HL-60 (cell line): ENCODE results near the gene C9orf72.

ENCODE experiments used
- DNase-seq, 2 experiments: peaks; one replicate each; pipeline ENCODE4 v3.0.0-alpha.2; 2010 to 2020; ENCODE audit warnings: low read depth in 1 of 2, low spot score in 1 of 2
- H3K27ac ChIP-seq: fragments of 250-450 bp; sonication (Bioruptor Pico); replicated peaks from 2 replicates; pipeline ENCODE4 v1.5.1; 2020; ENCODE audit warnings: mild to moderate bottlenecking, moderate library complexity
- H3K27me3 ChIP-seq: fragments of 250-450 bp; sonication (Bioruptor Pico); 2 replicates; pipeline ENCODE4 v1.5.1; 2021; ENCODE audit warnings: mild to moderate bottlenecking, moderate library complexity; ENCODE audit not compliant: insufficient read depth, poor library complexity, severe bottlenecking
- H3K4me3 ChIP-seq: replicated peaks from 2 replicates; pipeline ENCODE4 v1.5.1; 2011; ENCODE audit warnings: mild to moderate bottlenecking, control low read depth, low read length; ENCODE audit not compliant: insufficient read depth
- CTCF ChIP-seq: IDR thresholded peaks from one replicate; pipeline ENCODE4 v1.5.1; 2011; ENCODE audit warnings: low read length, control low read depth, inconsistent platforms; ENCODE audit not compliant: insufficient read depth
- GABPA ChIP-seq: IDR thresholded peaks from 2 replicates; pipeline ENCODE4 v1.6.1; 2012; ENCODE audit warnings: low read depth
- POLR2AphosphoS5 ChIP-seq: IDR thresholded peaks from 2 replicates; pipeline ENCODE4 v1.6.1; 2012; ENCODE audit warnings: low read depth
- REST ChIP-seq: IDR thresholded peaks from 2 replicates; pipeline ENCODE4 v1.6.1; 2012; ENCODE audit warnings: low read depth; ENCODE audit not compliant: insufficient replicate concordance
- SPI1 ChIP-seq: IDR thresholded peaks from 2 replicates; pipeline ENCODE4 v1.6.1; 2012; ENCODE audit warnings: low read depth, mild to moderate bottlenecking, borderline replicate concordance

Gene C9orf72

GRCh38 chr9:27536168-27536567, 37.1 kb downstream of the C9orf72 start:
- Histone ChIP-seq H3K27ac (no peak overlapping the region), H3K4me3 (no peak overlapping the region), H3K27me3 (no peaks in the 10 kb centered on the region)
- no peak for TF ChIP-seq REST
- TF ChIP-seq CTCF, result no peak
- no peak for TF ChIP-seq POLR2AphosphoS5
- TF ChIP-seq SPI1, result no peak
- TF ChIP-seq GABPA, result no peak
- DNase-seq, result no peak

GRCh38 chr9:27535701-27536118, 37.6 kb downstream of the C9orf72 start:
- H3K27me3 ChIP-seq, result no peaks in the 10 kb centered on the region
- DNase-seq, result no peak
- no peak overlapping the region for H3K4me3 ChIP-seq
- no peak overlapping the region for H3K27ac ChIP-seq
- TF ChIP-seq GABPA (no peak), CTCF (no peak), REST (no peak), SPI1 (no peak), POLR2AphosphoS5 (no peak)

GRCh38 chr9:27534658-27535209, 38.5 kb downstream of the C9orf72 start:
- DNase-seq, result no peak
- Histone ChIP-seq H3K27ac (no peak overlapping the region), H3K27me3 (no peaks in the 10 kb centered on the region), H3K4me3 (no peak overlapping the region)
- TF ChIP-seq CTCF (no peak), POLR2AphosphoS5 (no peak), REST (no peak), SPI1 (no peak), GABPA (no peak)
